GM19238 (cell line): ENCODE measurements around the gene SLC9A1.
"Not testable (repeated sequence)": the region's sequence is repeated elsewhere in the genome, so short reads cannot be mapped to it uniquely, and the experiment has no call there.

Experiments used
- DNase-seq: peaks from one replicate; pipeline ENCODE4 v3.0.0; 2011; ENCODE audit warnings: low spot score; ENCODE audit not compliant: insufficient read length

The SLC9A1 gene

DNA sequence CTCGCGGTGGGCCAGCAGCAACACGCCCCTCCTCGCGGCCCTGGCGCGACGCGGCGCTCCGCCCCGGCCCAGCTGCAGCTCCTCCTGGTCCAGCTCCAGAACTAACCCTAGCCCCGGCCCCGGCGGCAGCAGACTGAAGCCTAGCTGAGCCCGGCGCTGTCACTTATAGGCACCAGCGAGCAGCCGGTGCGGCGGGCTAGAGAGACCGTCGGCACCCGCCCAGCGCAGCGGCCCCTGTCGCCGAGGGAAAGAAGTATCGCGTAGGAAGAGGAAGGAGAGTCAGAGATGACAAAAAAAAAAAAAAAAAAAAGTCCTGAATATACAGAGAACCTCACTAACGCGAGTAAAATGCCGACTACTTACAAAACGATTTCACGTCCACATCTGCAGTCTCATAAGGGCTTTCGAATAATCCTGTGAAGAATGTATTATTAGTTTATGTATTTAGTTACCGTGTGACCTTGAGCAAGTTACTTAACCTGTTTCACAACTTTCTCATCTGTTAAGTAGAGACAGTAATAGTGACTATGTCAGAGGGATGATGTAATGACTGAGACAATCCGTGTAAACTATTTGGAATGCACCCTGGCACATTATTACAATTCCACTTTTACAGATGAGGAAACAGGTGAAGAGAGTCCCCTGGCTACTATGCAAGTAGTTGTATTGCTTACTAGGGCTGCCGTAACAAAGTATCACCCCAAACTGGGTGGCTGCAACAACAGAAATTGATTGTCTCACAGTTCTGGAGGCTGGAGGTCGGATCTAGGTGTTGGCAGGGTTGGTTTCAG, at the start of gene SLC9A1:
Gene SLC9A1, minus strand, starts transcription at position 135 of the 791 bp plus-strand sequence. CDS start 791 bp downstream, outside the sequence.
- peak; percentile 84 for DNase-seq

DNA sequence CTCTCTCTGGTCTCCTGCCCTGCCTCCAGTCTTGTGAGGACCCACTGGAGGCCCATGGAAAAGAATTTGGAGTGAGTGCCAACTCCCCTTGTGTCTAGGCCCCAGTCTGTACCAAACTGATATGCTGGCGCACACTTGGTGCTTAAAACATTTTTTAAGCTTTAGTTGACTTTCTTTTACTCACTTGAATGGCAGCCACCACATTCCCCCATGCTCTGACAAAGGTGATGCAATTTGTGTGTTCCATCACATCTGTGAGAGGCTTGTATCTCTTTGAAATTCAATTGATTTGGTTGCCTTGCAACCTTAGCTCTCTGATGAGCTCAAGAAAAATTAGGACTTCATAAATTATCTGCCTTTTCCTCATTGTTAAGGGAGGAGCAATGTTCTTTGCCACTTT, 49.0 kb upstream of the SLC9A1 start:
- no peak for DNase-seq

DNA sequence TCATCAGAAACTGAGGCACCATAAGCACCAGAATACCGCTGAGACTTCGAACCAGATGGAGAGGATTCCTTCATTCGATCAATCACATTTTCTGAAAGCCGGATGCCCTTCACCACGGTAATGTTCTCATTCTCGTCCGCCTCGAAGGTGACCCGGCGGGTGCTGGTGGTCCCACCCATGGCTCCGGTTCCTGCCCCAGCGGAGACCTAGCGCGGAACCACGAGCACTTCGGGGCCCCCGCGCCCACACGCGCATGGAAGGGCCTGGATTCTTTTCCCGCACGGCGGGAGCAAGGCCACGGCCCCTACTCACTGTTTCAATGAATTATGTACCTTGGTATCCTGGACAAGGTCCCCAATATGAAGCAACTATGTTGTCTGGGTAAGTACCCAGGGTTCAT, 46.4 kb upstream of the SLC9A1 start:
- DNase-seq = no peak

DNA sequence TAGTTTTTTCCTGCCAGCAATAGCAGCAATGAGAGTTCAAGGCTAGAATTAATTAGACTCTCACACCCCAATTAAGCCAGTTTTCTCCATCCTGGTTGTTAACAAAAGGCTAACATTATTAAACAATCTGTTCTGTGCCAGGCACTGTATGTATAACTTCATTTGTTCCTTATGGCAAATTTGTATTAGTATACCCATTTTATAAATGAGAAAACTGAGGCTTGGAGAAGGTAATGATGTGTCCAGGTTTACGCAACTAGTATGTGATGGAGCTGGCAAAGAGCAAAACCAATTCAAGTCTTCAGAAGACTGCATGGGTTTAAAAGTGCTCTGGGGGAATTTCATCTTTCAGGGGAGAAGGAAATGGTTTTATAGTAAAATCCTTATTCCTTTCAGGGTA, 38.3 kb upstream of the SLC9A1 start:
- no peak for DNase-seq

DNA sequence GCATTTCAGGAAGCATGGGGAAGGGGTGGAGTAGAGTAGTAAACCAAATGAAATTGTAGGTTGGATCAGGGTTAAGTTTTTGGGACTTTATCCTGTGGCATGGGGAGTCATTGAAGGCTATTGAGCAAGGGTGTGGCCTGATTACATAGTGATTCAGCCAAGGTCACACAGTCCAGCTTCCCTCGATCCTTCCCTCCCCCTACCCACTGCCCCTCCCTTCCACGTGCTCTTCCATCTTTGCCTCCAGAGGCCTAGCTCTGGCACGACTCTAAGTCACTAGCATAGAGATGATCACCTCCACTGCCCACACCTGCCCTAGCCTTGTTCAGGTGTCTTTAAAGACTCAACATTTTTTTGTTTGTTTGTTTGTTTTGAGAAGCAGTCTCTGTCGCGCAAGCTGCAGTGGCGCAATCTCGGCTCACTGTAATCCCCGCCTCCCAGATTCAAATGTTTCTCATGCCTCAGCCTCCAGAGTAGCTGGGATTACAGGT, 37.2 kb upstream of the SLC9A1 start:
- no peak for DNase-seq

DNA sequence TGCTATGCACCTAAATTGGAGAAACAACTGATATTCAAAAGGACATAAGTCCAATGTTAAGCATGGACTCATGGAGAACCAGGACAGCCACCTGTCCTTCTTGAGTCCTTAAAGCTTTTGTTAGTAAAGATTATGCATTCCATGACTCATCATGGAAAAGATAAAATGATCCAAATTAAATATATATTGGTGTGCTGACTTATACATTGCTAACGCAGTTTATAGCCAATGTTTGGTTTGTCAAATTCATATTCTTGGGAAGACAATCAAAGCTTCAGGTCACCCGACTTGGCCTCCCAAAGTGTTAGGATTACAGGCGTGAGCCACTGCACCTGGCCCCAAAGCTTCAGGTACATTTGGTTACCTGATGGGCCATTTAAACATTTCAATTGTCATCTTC, 29.7 kb upstream of the SLC9A1 start:
- not testable (repeated sequence) for DNase-seq

DNA sequence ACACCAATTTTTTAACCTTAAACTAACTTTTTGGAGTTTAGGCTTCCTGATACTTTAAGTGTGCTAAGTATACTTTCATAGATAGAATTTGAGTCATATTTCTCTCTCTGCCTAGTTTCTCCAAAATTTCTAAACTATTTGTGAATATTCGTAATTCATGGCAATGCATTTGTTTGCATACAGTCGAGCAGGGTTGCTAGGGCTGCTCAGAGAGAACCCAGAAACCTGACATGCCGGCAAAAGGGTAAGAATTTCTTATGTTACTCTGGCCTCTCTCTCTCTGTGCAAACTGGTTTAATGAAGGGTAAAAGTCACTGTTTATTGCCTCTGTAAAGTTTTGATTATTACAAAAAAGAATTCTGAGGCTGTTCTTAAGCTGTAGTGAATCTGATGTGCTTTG, 25.1 kb upstream of the SLC9A1 start:
- no peak for DNase-seq

DNA sequence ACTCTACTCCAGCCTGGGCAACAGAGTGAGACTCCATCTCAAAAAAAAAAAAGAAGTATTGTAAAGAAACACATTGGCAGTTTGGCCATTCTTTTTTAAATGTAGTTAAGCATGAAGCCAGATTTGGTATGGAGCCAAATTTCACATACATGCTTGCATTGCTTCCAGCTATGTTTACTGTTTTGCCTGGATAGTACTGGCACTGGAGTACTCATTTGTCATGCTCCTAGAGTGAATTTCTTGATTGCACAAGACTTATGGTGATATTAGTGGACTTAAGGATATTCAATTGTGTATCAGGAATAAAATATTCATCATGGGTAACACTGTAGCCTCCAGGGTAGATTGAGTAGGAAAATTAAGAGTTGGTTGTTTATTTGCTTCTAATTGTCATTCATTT, 24.5 kb upstream of the SLC9A1 start:
- no peak for DNase-seq

DNA sequence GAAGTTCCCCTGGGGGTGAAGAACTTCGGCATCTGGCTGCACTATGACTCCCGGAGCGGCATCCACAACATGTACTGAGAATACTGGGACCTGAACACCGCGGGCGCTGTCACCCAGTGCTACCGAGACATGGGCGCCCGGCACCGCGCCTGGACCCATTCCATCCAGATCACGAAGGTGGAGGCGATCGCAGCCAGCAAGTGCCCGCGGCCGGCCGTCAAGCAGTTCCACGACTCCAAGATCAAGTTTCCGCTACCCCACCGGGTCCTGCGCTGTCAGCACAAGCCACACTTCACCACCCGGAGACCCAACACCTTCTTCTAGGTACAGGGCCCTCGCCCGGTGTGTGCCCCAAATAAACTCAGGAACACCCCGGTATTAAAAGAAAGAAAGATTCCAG, 22.0 kb upstream of the SLC9A1 start:
- no peak for DNase-seq

DNA sequence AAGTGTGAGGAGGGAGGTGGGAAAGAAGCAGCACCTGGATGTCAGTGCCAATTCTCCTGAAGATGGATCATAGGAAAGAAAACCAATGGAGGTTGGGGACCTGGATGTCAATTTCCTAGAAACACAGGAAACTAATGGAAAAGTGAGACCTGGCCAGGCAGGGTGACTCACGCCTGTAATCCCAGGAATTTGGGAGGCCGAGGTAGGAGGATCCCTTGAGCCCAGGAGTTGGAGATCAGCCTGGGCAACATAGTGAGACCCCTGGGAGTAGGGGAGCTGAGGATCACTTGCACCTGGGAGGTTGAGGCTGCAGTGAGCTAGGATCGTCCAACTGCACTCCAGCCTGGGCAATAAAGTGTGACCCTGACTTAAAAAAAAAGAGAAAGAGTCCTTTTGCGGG, 21.4 kb upstream of the SLC9A1 start:
- DNase-seq = no peak

DNA sequence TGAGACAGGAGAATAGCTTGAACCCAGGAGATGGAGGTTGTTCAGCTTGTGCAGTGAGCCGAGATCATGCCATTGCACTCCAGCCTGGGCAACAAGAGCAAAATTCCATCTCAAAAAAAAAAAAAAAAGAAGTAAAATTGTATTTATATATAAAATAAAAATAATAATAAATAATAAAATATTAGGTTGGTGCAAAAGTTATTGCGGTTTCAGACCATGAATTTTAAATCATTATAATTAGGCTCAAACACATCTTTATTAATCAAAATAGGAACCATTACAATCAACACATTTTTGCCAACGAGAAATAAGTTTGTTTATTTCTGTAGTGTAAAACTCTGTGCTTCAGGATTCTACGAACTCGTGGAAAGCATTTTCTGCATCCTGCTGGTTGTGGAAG, 18.1 kb upstream of the SLC9A1 start:
- not testable (repeated sequence) for DNase-seq

DNA sequence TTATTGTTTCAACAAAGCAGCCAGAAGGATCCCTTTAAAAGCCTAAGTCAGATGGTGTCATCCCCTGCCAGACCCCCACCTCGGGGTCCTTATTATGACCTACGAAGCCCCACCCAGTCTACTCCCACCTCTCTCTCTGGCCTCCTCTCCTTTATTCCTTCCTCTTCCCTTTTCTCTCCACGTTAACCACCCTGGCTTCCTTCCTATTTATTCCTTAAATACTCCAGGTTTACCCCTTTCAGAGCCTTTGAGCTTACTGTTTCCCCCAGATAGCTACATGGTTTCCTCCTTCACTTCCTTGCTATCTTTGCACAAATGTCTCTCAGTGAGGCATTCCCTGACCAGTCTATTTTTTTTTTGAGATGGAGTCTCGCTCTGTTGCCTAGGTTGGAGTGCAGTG, 12.0 kb upstream of the SLC9A1 start:
- DNase-seq = no peak

DNA sequence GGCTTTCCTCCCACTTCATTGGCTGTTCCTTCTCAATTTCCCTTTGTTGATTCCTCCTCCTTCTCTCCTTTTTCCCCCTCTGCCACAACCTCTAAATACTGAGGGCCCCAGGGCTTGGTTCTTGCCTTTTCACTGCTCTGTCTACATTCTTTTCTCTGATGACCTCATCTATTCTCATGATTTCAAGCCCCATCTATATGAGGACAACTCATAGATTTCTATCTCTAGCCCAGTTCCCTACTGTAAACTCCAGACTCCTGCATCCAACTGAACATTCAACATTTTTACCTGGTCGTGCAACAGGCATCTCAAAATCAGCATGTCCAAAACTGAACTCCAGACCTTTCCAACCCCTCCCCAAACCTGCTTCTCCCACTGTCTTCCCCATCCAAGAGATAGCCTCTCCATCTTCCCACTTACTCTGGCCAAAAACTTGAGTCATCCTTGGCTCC, 11.5 kb upstream of the SLC9A1 start:
- no peak for DNase-seq

DNA sequence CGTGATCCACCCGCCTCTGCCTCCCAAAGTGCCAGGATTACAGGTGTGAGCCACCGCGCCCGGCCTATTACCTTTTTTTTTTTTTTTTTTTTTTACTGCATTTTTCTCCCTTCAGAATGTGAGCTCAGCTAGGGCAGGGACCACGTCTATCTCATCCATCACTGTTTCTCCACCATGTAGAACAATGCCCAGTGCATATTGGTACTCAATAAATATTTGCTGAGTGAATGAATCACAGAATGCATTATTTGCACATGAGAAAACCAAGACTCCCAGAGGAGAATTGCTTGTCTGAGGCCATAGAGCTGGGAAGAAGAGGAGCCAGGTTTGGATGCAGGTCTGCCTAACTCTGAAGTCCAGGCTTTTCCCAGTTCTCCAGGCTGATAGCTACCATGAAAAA, 8.2 kb upstream of the SLC9A1 start:
- DNase-seq = no peak

DNA sequence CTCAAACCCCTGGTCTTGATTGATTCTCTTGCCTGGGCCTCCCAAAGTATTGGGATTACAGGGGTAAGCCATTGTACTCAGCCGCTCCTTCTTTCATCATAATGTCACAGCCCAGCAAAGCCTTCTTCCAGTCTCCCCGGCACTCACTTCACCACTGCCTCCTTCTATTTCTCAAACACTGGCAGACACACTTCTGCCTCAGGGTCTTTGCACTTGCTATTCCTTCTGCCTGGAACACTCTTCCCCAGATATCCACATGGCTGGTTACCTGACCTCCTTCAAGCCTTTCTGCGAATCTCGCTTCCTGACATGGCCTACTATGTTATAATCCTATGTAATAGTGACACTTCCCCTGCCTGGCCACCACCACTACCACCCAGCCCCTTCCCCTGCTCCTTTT, 7.2 kb upstream of the SLC9A1 start:
- DNase-seq = no peak

DNA sequence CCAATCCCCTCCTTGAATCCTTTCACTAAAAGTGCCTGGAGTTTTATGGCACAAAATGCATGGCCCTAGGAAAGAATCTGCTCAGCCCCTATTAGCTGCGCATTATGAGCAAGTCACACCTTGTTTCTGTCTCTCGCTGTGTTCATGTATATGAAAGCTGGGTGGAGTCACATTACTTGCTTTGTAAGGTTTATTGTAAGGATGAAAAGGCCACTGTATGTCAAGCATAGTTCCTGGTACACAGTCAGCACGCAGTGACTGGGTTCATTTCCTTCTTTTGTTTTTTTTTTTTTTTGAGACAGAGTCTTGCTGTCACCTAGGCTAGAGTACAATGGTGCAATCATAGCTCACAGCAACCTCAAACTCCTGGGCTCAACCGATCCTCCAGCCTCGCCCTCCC, 6.7 kb upstream of the SLC9A1 start:
- DNase-seq = no peak

DNA sequence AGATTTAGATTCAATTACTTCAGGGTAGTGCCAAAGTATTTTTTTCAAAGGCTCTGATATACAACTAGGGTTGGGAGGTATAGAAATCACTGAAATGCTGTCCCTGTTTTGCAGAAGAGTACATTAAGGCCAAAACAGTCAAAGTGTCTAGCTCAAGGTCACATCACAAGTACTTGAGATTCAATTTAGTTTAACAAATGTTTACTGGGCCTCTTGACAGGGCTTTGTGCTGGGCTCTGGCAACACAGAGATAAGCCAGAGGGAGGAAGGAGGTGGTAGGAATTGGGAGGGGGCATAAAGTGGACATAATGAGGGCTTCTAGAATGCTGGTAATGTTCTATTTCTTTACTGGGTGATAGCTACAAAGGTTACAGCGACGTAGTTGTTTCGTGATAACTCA, 2.3 kb upstream of the SLC9A1 start:
- no peak for DNase-seq

DNA sequence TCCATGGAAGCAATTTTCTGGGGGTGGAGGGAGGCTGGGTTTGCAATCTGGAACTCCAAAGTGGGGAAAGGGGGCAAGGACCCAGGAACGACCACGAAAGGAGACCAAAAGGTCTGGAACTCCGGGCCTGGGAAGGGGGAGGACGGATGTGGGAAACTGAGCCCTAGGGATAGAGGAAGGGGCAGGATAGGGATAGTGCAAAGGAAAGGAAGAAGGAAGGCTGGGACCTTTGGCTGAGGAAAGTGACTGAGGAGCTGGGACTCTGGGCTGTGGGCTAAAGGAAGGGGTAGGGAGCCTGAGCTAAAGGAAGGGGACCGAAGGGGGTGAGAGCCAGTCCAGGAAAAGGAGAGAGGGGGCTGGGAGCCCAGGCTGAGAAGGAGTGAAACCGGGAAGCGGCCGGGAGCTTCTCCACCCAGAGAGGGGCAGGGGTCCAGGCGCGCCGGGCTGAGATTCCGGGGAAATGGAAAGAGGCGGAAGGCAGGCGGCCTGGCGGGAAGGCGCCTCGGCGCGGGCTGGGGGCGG, 395 bp downstream of the SLC9A1 start:
- no peak for DNase-seq

DNA sequence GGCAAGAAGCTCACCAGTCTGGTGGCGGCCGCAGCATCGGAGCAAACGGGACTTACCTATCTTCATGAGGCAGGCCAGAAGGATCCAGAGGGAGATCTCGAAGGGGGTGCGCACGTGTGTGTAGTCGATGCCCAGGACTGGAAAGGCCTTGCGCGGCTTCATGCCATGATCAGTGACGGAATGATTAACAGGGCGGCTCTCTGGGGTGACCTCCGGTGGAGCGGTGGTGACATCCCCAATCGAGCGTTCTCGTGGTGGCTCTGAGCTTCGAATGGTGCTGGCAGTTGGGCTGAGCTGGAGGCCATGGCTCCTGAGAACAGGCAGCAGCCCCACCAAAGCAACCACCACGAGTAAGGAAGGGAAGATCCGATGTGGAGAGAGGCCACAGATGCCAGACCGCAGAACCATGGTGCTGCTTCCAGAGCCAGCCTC, 982 bp downstream of the SLC9A1 start:
- DNase-seq = no peak

DNA sequence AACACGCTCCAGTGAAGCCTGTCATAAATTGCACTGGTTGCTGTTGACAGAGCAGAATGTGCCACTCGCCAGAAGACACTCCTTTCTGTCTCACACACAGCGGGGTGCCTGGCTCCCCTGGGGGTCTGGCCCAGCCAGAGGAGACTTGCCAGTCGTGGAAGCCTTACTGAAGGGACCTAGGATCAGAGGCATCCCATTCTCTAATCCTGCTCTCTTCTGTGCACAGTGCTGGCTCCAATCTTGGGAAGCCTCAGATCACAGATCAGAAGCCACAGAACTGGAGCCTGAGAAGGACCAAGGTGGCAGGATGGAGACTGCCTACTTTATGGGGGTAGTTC, 1.4 kb downstream of the SLC9A1 start:
- DNase-seq = no peak

DNA sequence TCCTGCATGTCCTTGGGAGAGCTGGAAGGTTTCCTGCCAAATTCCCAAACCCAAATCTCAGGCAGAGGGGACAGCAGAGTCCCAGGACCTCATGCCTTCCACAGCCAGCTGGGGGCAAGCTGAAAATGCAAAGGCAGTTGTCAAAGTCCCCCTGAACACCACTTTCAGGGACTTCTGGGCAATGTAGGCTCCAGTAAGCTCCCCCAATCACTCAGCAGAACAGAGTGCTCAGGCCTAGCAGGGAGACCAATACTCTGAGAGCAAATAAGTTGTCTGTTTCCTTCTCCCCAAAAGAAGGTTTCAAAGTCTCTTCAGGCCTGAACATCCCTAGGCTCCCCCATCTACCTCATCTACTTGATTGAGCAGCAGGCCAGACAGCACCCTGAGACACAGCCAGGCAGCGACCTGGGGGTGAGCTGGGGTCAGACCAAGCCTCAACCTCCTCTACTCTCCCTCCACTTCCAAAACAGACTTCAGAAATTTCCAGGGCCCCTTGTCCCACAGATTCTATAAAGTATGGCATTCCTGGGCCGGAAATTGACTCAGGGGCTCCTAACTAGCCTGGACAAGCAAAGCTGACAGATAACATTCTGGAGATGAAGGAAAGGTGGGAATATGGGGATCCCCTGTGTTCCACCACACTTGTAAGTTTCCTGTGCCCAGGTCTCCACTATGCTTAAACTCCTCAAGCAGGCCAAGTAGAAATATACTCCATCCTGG, 1.9 kb downstream of the SLC9A1 start:
- DNase-seq = no peak

DNA sequence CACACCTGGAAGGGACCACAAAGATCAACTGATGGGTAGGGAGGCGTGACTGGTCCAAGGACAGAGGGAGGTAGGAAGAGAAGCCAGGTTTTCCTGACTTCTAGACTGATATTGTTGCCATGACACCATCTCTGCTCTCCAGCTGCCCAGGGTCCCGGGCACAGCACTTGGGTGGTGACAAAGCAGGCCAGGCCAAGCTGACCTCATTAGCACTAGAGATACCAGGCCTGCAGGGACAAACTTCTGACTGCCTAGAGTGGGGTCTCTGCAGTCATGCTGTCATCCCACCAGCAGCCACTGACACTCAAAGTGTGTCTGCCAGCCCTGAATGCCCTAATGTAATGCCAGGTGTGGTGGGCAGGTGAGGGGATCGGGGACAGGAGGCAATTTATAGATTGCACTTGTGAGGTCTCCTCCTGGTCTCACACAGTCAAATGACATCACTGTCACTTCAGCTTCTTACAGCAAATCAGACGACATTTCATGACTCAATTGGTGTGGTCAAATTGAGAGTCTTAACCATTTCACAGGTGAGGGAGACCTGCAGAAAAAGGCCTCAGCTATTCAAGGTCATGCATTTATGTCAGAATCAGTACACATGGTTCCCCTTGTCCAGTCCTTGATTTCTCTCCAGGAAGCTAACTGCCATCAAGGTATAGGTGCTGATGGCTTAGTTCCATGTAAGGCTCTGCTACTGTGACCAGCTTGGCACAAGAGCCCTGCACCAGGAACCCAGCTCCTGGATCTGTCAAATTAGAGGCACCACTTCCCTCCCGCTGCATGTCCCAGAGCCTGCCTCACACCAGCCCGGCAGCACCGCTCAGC, 2.7 kb downstream of the SLC9A1 start:
- DNase-seq = no peak
